HTERT RPE-1 (cell line): ENCODE results near the gene QRSL1.
"Not testable (repeated sequence)": the region's sequence is repeated elsewhere in the genome, so short reads cannot be mapped to it uniquely, and the experiment has no call there.

Experiments used
- in situ Hi-C: fragments of 300-500 bp; cut with MboI; formaldehyde crosslinking; loops from 4 replicates; pipeline ENCODE4 v1.14.3; 2020; ENCODE audit warnings: low sequenced_read_pairs

Gene QRSL1

DNA sequence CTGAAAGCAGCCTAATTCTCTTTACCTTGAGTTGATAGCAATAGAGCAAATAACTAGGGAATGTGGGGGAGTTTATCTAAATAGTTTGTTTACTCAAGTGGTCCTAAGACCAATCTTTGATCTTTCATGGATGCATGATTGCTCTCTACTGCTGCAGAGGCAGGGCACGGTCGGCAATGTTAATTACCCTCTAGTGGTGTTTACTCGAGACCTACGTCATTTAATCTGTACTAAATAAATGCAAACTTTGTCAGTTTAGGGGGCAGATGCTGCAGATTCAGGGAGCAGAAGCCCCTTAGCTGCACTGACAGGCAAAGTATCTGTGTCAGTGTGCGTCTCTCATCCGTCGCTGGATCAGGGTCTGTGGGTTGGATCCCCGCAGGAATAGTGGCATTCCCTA is 7.0 kb upstream of the QRSL1 start:
- in situ Hi-C loops = no loop called here

DNA sequence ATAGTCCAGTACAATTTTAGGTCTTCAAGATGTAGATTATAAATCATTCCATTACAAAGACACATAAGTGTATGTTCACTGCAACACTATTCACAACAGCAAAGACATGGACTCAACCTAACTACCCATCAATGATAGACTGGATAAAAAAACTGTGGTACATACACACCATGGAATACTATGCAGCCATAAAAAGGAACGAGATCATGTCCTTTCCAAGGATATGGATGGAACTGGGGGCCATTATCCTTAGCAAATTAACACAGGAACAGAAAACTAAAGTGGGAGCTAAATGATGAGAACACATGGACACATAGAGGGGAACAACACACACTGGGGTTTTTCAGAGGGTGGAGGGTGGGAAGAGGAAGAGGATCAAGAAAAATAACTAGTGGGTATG is 6.3 kb upstream of the QRSL1 start:
- in situ Hi-C loops = no loop called here

DNA sequence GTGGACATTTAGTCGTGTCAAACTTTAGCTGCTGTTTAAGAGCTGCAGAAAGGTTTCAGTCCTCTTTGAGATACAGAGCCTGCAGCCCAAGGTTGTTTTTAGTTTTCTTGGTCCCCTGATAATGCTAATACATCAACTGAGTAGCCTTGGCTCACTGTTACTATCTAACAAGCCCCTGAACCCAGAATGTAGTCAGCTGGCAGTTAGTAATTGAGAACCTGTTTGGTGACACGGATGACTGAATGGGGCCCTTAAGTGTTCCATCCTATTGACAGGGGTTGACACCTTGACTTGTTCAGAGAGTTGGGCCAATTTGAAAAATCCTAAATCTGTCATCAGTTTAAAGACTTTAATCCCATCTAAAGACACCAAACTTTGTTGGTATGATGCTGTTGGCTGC is 2.9 kb upstream of the QRSL1 start:
- in situ Hi-C loops = no loop called here

DNA sequence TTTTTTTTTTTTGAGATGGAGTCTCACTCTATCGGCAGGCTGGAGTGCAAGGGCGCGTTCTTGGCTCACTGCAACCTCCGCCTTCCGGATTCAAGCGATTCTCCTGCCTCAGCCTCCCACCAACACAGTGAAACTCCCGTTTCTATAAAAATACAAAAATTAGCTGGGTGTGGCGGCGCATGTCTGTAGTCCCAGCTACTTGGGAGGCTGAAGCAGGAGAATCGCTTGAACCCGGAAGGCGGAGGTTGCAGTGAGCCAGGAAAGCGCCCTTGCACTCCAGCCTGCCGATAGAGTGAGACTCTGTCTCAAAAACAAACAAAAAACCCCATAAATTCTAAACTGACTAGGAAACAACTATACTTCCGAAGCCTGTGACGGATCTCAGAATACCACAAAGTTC is 1.6 kb upstream of the QRSL1 start:
- in situ Hi-C loops = not testable (repeated sequence)

DNA sequence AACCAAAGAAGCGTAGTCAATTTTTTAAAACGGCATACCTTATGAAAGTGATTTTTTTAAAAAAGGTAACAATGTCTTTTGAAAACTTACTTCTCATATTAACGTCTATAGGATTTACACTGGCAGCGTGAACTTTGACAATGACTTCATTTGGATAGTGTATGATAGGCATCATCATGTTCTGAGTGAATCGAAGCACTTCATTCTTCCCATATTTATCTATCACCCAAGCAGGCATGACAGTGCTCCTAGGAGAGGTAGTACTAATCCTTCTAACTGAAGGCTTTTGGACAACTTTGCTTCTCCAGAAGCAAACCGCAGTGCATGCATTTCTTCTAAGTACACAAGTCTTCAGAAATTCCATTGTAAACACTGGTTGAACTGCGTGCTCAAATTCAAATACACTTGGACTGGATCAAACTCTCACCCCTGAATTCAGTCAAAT is 698 bp upstream of the QRSL1 start:
- in situ Hi-C loops = no loop called here

DNA sequence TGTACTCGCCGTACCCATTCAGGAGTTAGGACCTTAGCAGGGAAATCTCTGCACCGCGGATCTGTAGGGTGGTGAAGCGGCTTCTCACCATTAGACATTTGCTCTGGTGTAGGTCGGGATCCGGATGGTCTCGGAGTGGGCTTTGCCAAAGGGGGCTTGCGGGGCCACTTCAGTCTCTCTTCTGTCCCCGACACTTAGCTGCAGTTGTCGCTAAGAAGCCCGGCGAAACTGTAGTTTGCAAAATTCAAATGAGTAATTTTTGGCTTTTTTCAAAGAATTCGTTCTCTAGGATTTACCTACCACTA is 433 bp downstream of the QRSL1 start:
- in situ Hi-C loops = no loop called here

- in situ Hi-C loops = no loop called here
These were observed 988 bp downstream of the QRSL1 start for GRCh38 chr6:106630366-106630765.

- in situ Hi-C loops = no loop called here
These were observed 2.0 kb downstream of the QRSL1 start for GRCh38 chr6:106631346-106631745.

GRCh38 chr6:106634565-106634964 is 5.2 kb downstream of the QRSL1 start:
- in situ Hi-C loops = no loop called here

DNA sequence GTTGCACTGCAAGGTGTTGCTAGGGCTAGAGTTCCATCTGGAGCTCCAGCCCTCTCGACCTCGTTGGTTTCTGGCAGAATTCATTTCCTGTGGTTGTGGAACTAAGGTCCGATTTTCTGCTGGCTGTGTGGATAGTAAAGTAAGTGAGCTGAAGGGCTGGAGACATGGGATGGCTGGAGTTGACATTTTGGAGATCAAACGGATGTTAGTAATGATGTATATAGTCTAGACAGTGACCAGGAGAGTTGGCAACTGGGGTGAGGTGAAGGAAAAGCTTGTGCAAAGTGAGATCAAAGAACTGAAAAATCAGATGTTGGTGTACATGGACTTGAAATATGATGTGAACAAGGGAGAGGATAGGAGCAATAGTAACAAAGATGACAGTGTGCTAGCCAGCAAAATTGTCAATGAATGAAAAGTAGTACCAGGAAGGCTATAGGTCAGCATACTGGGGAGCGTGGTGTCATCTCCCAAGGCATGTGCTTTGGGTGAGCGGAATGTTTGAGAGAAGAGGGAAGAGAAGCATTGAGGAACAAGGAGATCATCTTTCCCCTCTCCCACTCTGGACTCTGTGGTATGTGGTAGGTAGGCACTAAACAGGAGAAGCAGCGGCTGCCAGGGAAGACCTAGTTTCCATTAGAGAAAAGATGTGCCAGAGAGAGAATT is 7.8 kb downstream of the QRSL1 start:
- in situ Hi-C loops = no loop called here

DNA sequence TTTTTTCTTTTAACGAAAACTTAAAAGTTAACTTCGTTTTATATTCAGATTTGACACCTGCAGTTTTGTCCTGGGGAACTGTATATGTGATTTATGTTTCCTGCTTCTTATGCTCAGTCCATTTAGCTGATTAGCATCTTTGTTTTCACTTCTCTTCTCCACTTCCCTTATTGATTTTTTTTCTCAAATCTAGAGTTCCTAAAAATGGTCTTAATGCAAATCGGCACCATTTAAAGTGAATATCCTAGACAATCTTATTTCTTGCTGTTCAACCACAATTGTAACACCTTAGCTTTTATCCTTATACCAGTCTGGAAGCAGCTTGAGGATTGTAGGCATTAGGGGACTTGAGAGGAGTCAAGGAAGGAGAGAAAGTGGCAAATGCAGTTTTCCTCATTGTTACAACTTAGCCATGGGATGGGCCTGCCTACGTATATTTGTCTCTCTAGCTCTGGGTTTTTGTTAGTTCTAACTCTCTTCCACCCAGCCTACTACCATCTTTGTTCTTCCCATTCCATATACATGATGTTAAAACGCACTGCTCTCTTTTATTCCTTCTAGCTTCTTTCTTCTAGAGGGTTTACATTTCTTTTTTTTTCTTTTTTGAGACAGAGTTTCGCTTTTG is 8.5 kb downstream of the QRSL1 start:
- in situ Hi-C loops = no loop called here

- in situ Hi-C loops = no loop called here
These were observed 10.4 kb downstream of the QRSL1 start for GRCh38 chr6:106639812-106640211.

DNA sequence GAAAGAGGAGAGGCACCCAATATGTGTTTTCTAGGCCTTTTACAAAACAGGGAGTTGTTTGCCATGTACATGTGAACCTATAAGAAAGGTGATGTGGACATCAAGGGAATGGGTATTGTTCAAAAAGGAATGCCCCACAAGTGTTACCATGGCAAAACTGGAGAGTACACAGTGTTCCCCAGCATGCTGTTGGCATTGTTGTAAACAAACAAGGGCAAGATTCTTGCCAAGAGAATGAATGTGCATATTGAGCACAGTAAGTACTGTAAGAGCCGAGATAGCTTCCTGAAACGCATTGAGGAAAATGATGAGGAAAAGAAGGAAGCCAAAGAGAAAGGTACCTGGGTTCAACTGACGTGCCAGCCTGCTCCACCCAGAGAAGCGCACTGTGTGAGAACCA is 13.1 kb downstream of the QRSL1 start:
- in situ Hi-C loops = no loop called here

DNA sequence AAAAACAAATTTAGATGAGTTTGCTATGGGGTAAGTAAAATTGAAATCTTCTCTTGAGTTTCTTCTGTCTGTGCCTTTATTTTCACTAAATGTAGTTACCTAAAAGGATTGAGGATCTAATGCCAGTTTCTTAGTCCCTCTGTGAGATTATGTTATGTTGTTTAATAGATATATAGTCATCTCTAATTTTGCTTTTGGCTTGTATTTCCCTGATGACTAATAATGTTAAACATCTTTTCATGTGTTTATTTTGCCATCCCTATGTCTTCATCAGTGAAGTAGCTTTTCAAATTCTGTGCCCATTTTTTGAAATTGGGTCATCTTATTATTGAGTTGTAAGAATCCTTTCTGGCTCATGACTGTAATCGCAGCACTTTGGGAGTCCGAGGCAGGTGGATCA is 13.7 kb downstream of the QRSL1 start:
- in situ Hi-C loops = no loop called here

GRCh38 chr6:106648651-106649308 is 19.4 kb downstream of the QRSL1 start:
- in situ Hi-C loops = no loop called here

GRCh38 chr6:106658469-106658868 is 29.1 kb downstream of the QRSL1 start:
- in situ Hi-C loops = no loop called here

- in situ Hi-C loops = no loop called here
These were observed 30.5 kb downstream of the QRSL1 start for GRCh38 chr6:106659859-106660258.

GRCh38 chr6:106662458-106662857 is 33.1 kb downstream of the QRSL1 start:
- in situ Hi-C loops = no loop called here

DNA sequence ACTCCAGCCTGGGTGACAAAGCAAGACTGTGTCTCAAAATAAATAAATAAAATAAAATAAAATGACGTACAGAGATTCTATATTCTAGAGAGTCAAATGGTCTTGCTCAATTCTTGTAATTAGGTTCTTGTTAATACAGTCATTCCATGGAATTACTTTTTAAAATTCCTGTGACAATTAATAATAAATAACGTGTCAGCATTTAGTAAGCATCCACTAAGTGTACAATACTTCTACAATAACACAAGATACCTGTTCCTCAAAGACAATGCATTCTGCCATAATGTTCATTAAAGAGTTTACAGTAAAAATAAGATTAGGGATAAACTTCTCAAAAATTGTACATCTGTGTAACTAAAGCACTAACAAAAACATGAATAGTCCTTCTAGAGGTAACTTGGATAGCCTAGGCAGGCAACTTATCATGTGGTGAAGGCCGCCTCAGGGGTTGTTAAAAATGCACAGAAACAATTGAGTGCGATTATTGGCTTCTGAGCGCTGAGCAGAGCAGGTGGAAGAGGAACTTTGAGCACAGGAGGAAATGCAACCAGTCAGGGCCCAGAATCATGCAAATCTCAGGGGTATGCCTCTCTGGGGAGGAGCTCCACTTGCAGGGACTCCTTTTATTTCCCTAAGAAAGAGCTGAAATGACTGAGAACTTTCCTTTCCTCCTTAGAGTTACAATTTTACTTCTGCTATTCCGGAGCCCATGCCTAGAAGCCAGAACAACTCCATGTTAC is 37.1 kb downstream of the QRSL1 start:
- in situ Hi-C loops = no loop called here

GRCh38 chr6:106667022-106667402 is 37.6 kb downstream of the QRSL1 start:
- in situ Hi-C loops = no loop called here

GRCh38 chr6:106670236-106670635 is 40.9 kb downstream of the QRSL1 start:
- in situ Hi-C loops = no loop called here

DNA sequence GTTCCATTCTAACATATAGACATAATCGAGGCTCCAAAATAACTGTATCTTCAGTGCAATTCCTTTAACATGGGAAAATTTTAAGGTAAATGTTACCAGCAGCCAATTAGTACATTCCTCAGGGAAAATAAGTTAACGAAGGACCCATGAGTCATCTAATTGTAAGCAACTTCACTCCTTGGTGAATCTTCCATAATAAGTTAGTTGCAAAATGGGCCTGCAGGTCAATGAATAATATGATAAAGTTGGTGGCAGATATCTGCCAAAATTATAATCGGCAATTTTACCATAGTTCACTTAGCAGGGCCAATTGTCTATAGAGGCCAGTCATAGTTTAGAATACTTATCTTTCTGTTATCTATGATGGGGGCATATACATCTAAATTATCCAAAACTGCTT is 42.3 kb downstream of the QRSL1 start:
- in situ Hi-C loops = no loop called here
